H9 (cell line): ENCODE data around the gene ARHGEF17. TPM values are rescaled to one million over a fixed set of nuclear protein-coding genes. Genes with fewer than 3 reads are reported as not detected.

Experiments
- DNase-seq: peaks from one replicate; pipeline ENCODE4 v3.0.0-alpha.2; 2017
- H2AFZ ChIP-seq: one replicate; pipeline ENCODE4 v1.6.1; 2013; ENCODE audit warnings: mild to moderate bottlenecking, low read length, control low read depth, moderate library complexity
- H2AK5ac ChIP-seq: 2 replicates; pipeline ENCODE4 v1.6.1; 2013; ENCODE audit warnings: low read length, control low read depth, mixed read lengths; ENCODE audit not compliant: insufficient read length
- H2BK120ac ChIP-seq: one replicate; pipeline ENCODE4 v1.6.1; 2013; ENCODE audit warnings: low read depth, mild to moderate bottlenecking, low read length, control low read depth, inconsistent platforms; ENCODE audit not compliant: poor library complexity, severe bottlenecking
- H2BK12ac ChIP-seq: 2 replicates; pipeline ENCODE4 v1.6.1; 2013; ENCODE audit warnings: low read length, control low read depth, mixed read lengths, low read depth; ENCODE audit not compliant: insufficient read length
- H2BK15ac ChIP-seq: 2 replicates; pipeline ENCODE4 v1.6.1; 2013; ENCODE audit warnings: low read depth, low read length, control low read depth
- H2BK20ac ChIP-seq: one replicate; pipeline ENCODE4 v1.6.1; 2013; ENCODE audit warnings: low read depth, mild to moderate bottlenecking, low read length, control low read depth, inconsistent platforms; ENCODE audit not compliant: poor library complexity, severe bottlenecking
- H2BK5ac ChIP-seq: 2 replicates; pipeline ENCODE4 v1.6.1; 2013; ENCODE audit warnings: low read length, control low read depth, mixed read lengths; ENCODE audit not compliant: insufficient read length
- H3K14ac ChIP-seq: 2 replicates; pipeline ENCODE4 v1.6.1; 2013; ENCODE audit warnings: low read length, control low read depth; ENCODE audit not compliant: insufficient read depth
- H3K18ac ChIP-seq: 2 replicates; pipeline ENCODE4 v1.6.1; 2013; ENCODE audit warnings: low read depth, mild to moderate bottlenecking, mixed read lengths, low read length, control low read depth; ENCODE audit not compliant: insufficient read length
- H3K23ac ChIP-seq: 2 replicates; pipeline ENCODE4 v1.6.1; 2013; ENCODE audit warnings: low read length, control low read depth, mixed read lengths, low read depth; ENCODE audit not compliant: insufficient read length
- H3K23me2 ChIP-seq: 2 replicates; pipeline ENCODE4 v1.6.1; 2013; ENCODE audit warnings: low read depth, mild to moderate bottlenecking, mixed read lengths, low read length, control low read depth; ENCODE audit not compliant: insufficient read length, poor library complexity, severe bottlenecking
- H3K27ac ChIP-seq: 2 replicates; pipeline ENCODE4 v1.5.1; 2013; ENCODE audit warnings: low read length, control low read depth, mixed read lengths, low read depth; ENCODE audit not compliant: insufficient read length
- H3K27me3 ChIP-seq: 2 replicates; pipeline ENCODE4 v1.6.1; 2013; ENCODE audit warnings: low read length, control low read depth, inconsistent platforms; ENCODE audit not compliant: insufficient read depth
- H3K4ac ChIP-seq: 2 replicates; pipeline ENCODE4 v1.6.1; 2013; ENCODE audit warnings: low read depth, mild to moderate bottlenecking, control low read depth, inconsistent platforms, low read length, moderate library complexity
- H3K4me1 ChIP-seq: 2 replicates; pipeline ENCODE4 v1.6.1; 2013; ENCODE audit warnings: low read length, control low read depth, inconsistent platforms; ENCODE audit not compliant: insufficient read depth
- H3K4me2 ChIP-seq: 2 replicates; pipeline ENCODE4 v1.6.1; 2013; ENCODE audit warnings: low read length, control low read depth, mixed read lengths; ENCODE audit not compliant: insufficient read length, insufficient read depth
- H3K56ac ChIP-seq: 2 replicates; pipeline ENCODE4 v1.6.1; 2013; ENCODE audit warnings: low read depth, mild to moderate bottlenecking, mixed read lengths, low read length, control low read depth; ENCODE audit not compliant: insufficient read length
- H3K79me1 ChIP-seq: 2 replicates; pipeline ENCODE4 v1.6.1; 2013; ENCODE audit warnings: low read depth, mild to moderate bottlenecking, moderate library complexity, low read length, control low read depth, inconsistent platforms; ENCODE audit not compliant: insufficient read depth, poor library complexity, severe bottlenecking
- H3K79me2 ChIP-seq: 2 replicates; pipeline ENCODE4 v1.6.1; 2013; ENCODE audit warnings: low read length, control low read depth, inconsistent platforms; ENCODE audit not compliant: insufficient read depth
- H3K9ac ChIP-seq: 2 replicates; pipeline ENCODE4 v1.6.1; 2013; ENCODE audit warnings: low read length, control low read depth, mixed read lengths; ENCODE audit not compliant: insufficient read length; ENCODE audit errors: extremely low read depth
- H3K9me3 ChIP-seq: one replicate; pipeline ENCODE4 v1.6.1; 2013; ENCODE audit warnings: low read depth, low read length, inconsistent platforms; ENCODE audit not compliant: control insufficient read depth
- H3T11ph ChIP-seq: one replicate; pipeline ENCODE4 v1.6.1; 2013; ENCODE audit warnings: mild to moderate bottlenecking, low read length, control low read depth, inconsistent platforms
- H4K20me1 ChIP-seq: one replicate; pipeline ENCODE4 v1.6.1; 2013; ENCODE audit not compliant: control insufficient read depth, insufficient read length, insufficient read depth
- H4K5ac ChIP-seq: 2 replicates; pipeline ENCODE4 v1.6.1; 2013; ENCODE audit warnings: low read depth, mild to moderate bottlenecking, mixed read lengths, low read length, control low read depth; ENCODE audit not compliant: insufficient read length
- H4K8ac ChIP-seq: replicated peaks from 2 replicates; pipeline ENCODE4 v1.6.1; 2013; ENCODE audit warnings: low read length, control low read depth, mixed read lengths, low read depth; ENCODE audit not compliant: insufficient read length
- H4K91ac ChIP-seq: 2 replicates; pipeline ENCODE4 v1.6.1; 2013; ENCODE audit warnings: low read depth, mild to moderate bottlenecking, moderate library complexity, mixed read lengths, low read length, control low read depth; ENCODE audit not compliant: insufficient read length
- H3K27ac Mint-ChIP-seq, 3 experiments: 2 replicates in 2 of 3; 3 replicates in 1 of 3; pipeline ENCODE4 v1.8.0; 2020 to 2021; ENCODE audit warnings: mixed read lengths in 3 of 3, mild to moderate bottlenecking in 1 of 3, moderate library complexity in 1 of 3
- H3K27me3 Mint-ChIP-seq: 2 replicates; pipeline ENCODE4 v1.8.0; 2021; ENCODE audit warnings: low read depth, mild to moderate bottlenecking, moderate library complexity, mixed read lengths
- H3K36me3 Mint-ChIP-seq, 3 experiments: 2 replicates in 2 of 3; 3 replicates in 1 of 3; pipeline ENCODE4 v1.8.0; 2020 to 2021; ENCODE audit warnings: low read depth in 3 of 3, mixed read lengths in 3 of 3; ENCODE audit not compliant: insufficient read depth in 1 of 3
- H3K4me1 Mint-ChIP-seq, 2 experiments: 2 replicates each; pipeline ENCODE4 v1.8.0; 2020; ENCODE audit warnings: mixed read lengths in 2 of 2
- H3K4me3 Mint-ChIP-seq, 2 experiments: 2 replicates in 1 of 2; 3 replicates in 1 of 2; pipeline ENCODE4 v1.8.0; 2020 to 2021; ENCODE audit warnings: mild to moderate bottlenecking in 2 of 2, mixed read lengths in 2 of 2, moderate library complexity in 1 of 2
- H3K9me3 Mint-ChIP-seq, 2 experiments: 2 replicates in 1 of 2; 3 replicates in 1 of 2; pipeline ENCODE4 v1.8.0; 2020; ENCODE audit warnings: mild to moderate bottlenecking in 2 of 2, mixed read lengths in 2 of 2, moderate library complexity in 1 of 2
- CTCF ChIP-seq: fragments of 200-600 bp; sonication (generic); conservative IDR thresholded peaks from 3 replicates; pipeline ENCODE4 v1.8.0; 2021; ENCODE audit warnings: antibody characterized with exemption, mild to moderate bottlenecking
- WGBS: extraction: QIAGEN DNeasy Blood & Tissue Kit; methylation state at CpG from one replicate; pipeline ENCODE4 v1.1.7; 2013; ENCODE audit warnings: missing lambda C conversion rate, low lambda C conversion rate, mixed read lengths; ENCODE audit not compliant: insufficient read length; ENCODE audit errors: extremely low coverage; 5-methylcytosine and 5-hydroxymethylcytosine counted together
- total RNA-seq: library from RNA; stranded (reverse); gene quantifications from 2 replicates; pipeline ENCODE4 v1.2.1, GENCODE V29; 2021

ARHGEF17 gene
- total RNA-seq, 1 experiment from 2014 or later: 7.4 TPM

GRCh38 chr11:73271936-73272679 lies 36.0 kb upstream of the ARHGEF17 start, which contains the start of gene P2RY6:
P2RY6 (plus strand) TSS chr11:73272338; CDS start chr11:73296519, 24,181 bp downstream.
- Histone ChIP-seq H4K91ac (no peak within 1 kb of the TSS), H3K56ac (no peak within 1 kb of the TSS), H2BK15ac (no peak within 1 kb of the TSS), H3K23ac (no peak within 1 kb of the TSS), H3K14ac (no peak within 1 kb of the TSS), H3K9ac (no peak within 1 kb of the TSS), H4K20me1 (no peaks in the 10 kb centered on the region), H3K4me1 (no peaks in the 10 kb centered on the region), H2AK5ac (no peak within 1 kb of the TSS), H4K5ac (no peak within 1 kb of the TSS), H2BK120ac (no peak within 1 kb of the TSS), H3K4me2 (no peak within 1 kb of the TSS), H3K9me3 (no peaks in the 10 kb centered on the region), H3K79me1 (no peaks in the 10 kb centered on the region), H4K8ac (no peak within 1 kb of the TSS), H2AFZ (no peak within 1 kb of the TSS), H3K79me2 (no peaks in the 10 kb centered on the region), H3K23me2 (no peaks in the 10 kb centered on the region), H2BK5ac (no peak within 1 kb of the TSS), H3K27me3 (no peaks in the 10 kb centered on the region; the same call in 1 of the 2 replicates), H2BK20ac (no peak within 1 kb of the TSS), H2BK12ac (no peak within 1 kb of the TSS), H3K18ac (no peak within 1 kb of the TSS), H3T11ph (no peak within 1 kb of the TSS), H3K4ac (no peak within 1 kb of the TSS), H3K27ac (no peak within 1 kb of the TSS)
- no CpG with 5 or more reads among the region's 17 CpGs for WGBS
- H3K27me3 Mint-ChIP-seq: peaks cover 4% of the 10 kb centered on the region
- H3K36me3 Mint-ChIP-seq: no peaks in the 10 kb centered on the region
- H3K9me3 Mint-ChIP-seq: no peaks in the 10 kb centered on the region; a peak in 1 of 5 replicates
- no peak for TF ChIP-seq CTCF
- H3K4me1 Mint-ChIP-seq: peaks cover 27 to 45% of the 10 kb centered on the region in 2 experiments
- no peak within 1 kb of the TSS; a peak in 1 of 7 replicates for H3K27ac Mint-ChIP-seq
- no peak within 1 kb of the TSS for H3K4me3 Mint-ChIP-seq
- DNase-seq: peak; percentile 44
